HEK293 (cell line): ENCODE measurements around the gene CACNA1G.

Experiments
- FEZF1 ChIP-seq: fragments of 450-650 bp; formaldehyde crosslinking; IDR thresholded peaks from 2 replicates; pipeline ENCODE4 v1.5.1; 2016; ENCODE audit warnings: missing biosample characterization, missing genetic modification characterization
- SP2 ChIP-seq: fragments of 450-650 bp; formaldehyde crosslinking; IDR thresholded peaks from 2 replicates; pipeline ENCODE4 v1.5.1; 2016; ENCODE audit warnings: missing biosample characterization, missing genetic modification characterization
- ZBTB17 ChIP-seq: fragments of 450-650 bp; formaldehyde crosslinking; IDR thresholded peaks from 2 replicates; pipeline ENCODE4 v1.5.1; 2016; ENCODE audit warnings: missing biosample characterization, missing genetic modification characterization
- ZBTB21 ChIP-seq: fragments of 450-650 bp; formaldehyde crosslinking; IDR thresholded peaks from 2 replicates; pipeline ENCODE4 v1.5.1; 2017; ENCODE audit warnings: missing biosample characterization, missing genetic modification characterization
- ZFP69B ChIP-seq: fragments of 450-650 bp; formaldehyde crosslinking; IDR thresholded peaks from 2 replicates; pipeline ENCODE4 v1.5.1; 2016; ENCODE audit warnings: missing biosample characterization, missing genetic modification characterization
- ZNF112 ChIP-seq: fragments of 450-650 bp; formaldehyde crosslinking; IDR thresholded peaks from 2 replicates; pipeline ENCODE4 v1.5.0; 2017; ENCODE audit warnings: missing biosample characterization, missing genetic modification characterization
- ZNF114 ChIP-seq: fragments of 450-650 bp; formaldehyde crosslinking; IDR thresholded peaks from 2 replicates; pipeline ENCODE4 v1.5.0; 2017; ENCODE audit warnings: missing biosample characterization, missing genetic modification characterization
- ZNF121 ChIP-seq: fragments of 450-650 bp; formaldehyde crosslinking; IDR thresholded peaks from 2 replicates; pipeline ENCODE4 v1.5.1; 2016; ENCODE audit warnings: missing biosample characterization, missing genetic modification characterization
- ZNF138 ChIP-seq: fragments of 450-650 bp; formaldehyde crosslinking; IDR thresholded peaks from 2 replicates; pipeline ENCODE4 v1.5.1; 2016; ENCODE audit warnings: missing biosample characterization, missing genetic modification characterization, borderline replicate concordance
- ZNF16 ChIP-seq: fragments of 450-650 bp; formaldehyde crosslinking; IDR thresholded peaks from 2 replicates; pipeline ENCODE4 v1.5.1; 2016; ENCODE audit warnings: low read depth, missing biosample characterization, missing genetic modification characterization
- ZNF202 ChIP-seq: fragments of 450-650 bp; formaldehyde crosslinking; IDR thresholded peaks from 2 replicates; pipeline ENCODE4 v1.5.1; 2016; ENCODE audit warnings: missing biosample characterization, missing genetic modification characterization, borderline replicate concordance
- ZNF239 ChIP-seq: fragments of 450-650 bp; formaldehyde crosslinking; IDR thresholded peaks from 2 replicates; pipeline ENCODE4 v1.5.1; 2016; ENCODE audit warnings: missing biosample characterization, missing genetic modification characterization
- ZNF248 ChIP-seq: fragments of 450-650 bp; formaldehyde crosslinking; IDR thresholded peaks from 2 replicates; pipeline ENCODE4 v1.5.1; 2017; ENCODE audit warnings: missing biosample characterization, missing genetic modification characterization
- ZNF37A ChIP-seq: fragments of 450-650 bp; IDR thresholded peaks from 2 replicates; pipeline ENCODE4 v1.5.1; 2018; ENCODE audit warnings: missing biosample characterization, missing genetic modification characterization
- ZNF394 ChIP-seq: fragments of 450-650 bp; formaldehyde crosslinking; IDR thresholded peaks from 2 replicates; pipeline ENCODE4 v1.5.1; 2016; ENCODE audit warnings: missing biosample characterization, missing genetic modification characterization, mild to moderate bottlenecking, moderate library complexity, borderline replicate concordance
- ZNF416 ChIP-seq: fragments of 450-650 bp; formaldehyde crosslinking; IDR thresholded peaks from 2 replicates; pipeline ENCODE4 v1.5.1; 2016; ENCODE audit warnings: missing biosample characterization, missing genetic modification characterization
- ZNF501 ChIP-seq: fragments of 450-650 bp; formaldehyde crosslinking; IDR thresholded peaks from 2 replicates; pipeline ENCODE4 v1.5.1; 2016; ENCODE audit warnings: missing biosample characterization, missing genetic modification characterization
- ZNF514 ChIP-seq: fragments of 450-650 bp; formaldehyde crosslinking; IDR thresholded peaks from 2 replicates; pipeline ENCODE4 v1.5.1; 2016; ENCODE audit warnings: missing biosample characterization, missing genetic modification characterization
- ZNF544 ChIP-seq: fragments of 450-650 bp; formaldehyde crosslinking; IDR thresholded peaks from 2 replicates; pipeline ENCODE4 v1.5.0; 2017; ENCODE audit warnings: missing biosample characterization, missing genetic modification characterization
- ZNF600 ChIP-seq: fragments of 450-650 bp; formaldehyde crosslinking; IDR thresholded peaks from 2 replicates; pipeline ENCODE4 v1.5.1; 2016; ENCODE audit warnings: missing biosample characterization, missing genetic modification characterization
- ZNF658 ChIP-seq: fragments of 450-650 bp; formaldehyde crosslinking; IDR thresholded peaks from 2 replicates; pipeline ENCODE4; 2016; ENCODE audit warnings: missing biosample characterization, missing genetic modification characterization
- ZNF843 ChIP-seq: fragments of 450-650 bp; formaldehyde crosslinking; IDR thresholded peaks from 2 replicates; pipeline ENCODE4 v1.5.1; 2016; ENCODE audit warnings: missing biosample characterization, missing genetic modification characterization
- ZXDB ChIP-seq: fragments of 450-650 bp; formaldehyde crosslinking; IDR thresholded peaks from 2 replicates; pipeline ENCODE4 v1.5.1; 2016; ENCODE audit warnings: missing biosample characterization, missing genetic modification characterization
- TF ChIP-seq, protein P1 (sequence below): fragments of 450-650 bp; formaldehyde crosslinking; IDR thresholded peaks from 2 replicates; pipeline ENCODE4 v1.5.1; 2016; ENCODE audit warnings: missing biosample characterization, missing genetic modification characterization
- TF ChIP-seq, protein P2 (sequence below): fragments of 450-650 bp; formaldehyde crosslinking; IDR thresholded peaks from 2 replicates; pipeline ENCODE4 v1.5.1; 2016; ENCODE audit warnings: missing biosample characterization, missing genetic modification characterization
- TF ChIP-seq, protein P3 (sequence below): fragments of 450-650 bp; IDR thresholded peaks from 2 replicates; pipeline ENCODE4 v1.5.1; 2018; ENCODE audit warnings: missing biosample characterization, mild to moderate bottlenecking, missing genetic modification characterization
- TF ChIP-seq, protein P4 (sequence below): IDR thresholded peaks from 2 replicates; pipeline ENCODE4 v1.6.1; 2011; ENCODE audit warnings: mild to moderate bottlenecking, low read depth, low read length, borderline replicate concordance
- TF ChIP-seq, protein P5 (sequence below): fragments of 450-650 bp; formaldehyde crosslinking; IDR thresholded peaks from 2 replicates; pipeline ENCODE4 v1.5.1; 2016; ENCODE audit warnings: missing biosample characterization, missing genetic modification characterization

Gene CACNA1G

DNA sequence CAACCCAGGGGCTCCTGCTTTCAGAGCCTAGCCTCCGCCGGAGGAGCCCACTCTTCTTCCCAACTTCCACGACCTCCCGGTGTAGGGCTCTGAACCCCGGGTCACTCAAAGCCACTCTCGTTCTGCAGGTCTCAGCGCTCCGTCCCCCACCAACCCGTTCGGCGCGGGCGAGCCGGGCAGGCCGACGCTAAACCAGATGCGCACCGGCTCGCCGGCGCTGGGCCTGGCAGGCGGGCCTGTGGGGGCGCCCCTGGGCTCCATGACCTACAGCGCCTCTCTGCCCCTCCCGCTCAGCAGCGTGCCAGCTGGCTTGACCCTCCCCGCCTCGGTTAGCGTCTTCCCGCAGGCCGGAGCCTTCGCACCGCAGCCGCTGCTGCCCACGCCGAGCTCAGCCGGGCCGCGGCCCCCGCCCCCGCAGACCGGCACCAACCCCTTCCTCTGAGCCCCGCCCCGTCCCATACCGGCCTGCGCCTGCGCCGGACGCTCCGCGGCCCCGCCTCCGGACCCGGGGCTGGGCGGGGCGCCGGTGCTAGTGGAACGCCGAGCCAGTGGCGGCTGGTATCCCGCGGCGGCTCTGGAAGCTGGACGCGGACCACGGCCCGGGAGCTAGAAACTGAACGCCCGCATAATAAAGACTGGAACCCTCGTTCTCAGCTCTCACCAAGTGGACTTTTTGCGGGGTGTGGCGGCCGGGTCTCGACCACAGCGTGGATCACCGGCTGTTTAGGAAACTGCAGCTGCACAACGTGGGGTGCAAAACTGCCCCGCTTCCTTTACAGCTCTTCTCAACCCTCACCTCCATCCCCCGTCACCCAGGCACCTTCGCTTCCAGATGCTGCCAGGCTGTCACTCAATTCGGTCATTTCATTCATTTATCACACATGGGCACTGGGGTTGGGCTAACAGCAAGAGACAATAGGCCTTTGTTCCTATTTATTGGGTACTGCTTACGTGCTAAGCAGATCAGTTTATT lies 18.5 kb upstream of the CACNA1G start (continued):
- TF ChIP-seq, protein P1, sequence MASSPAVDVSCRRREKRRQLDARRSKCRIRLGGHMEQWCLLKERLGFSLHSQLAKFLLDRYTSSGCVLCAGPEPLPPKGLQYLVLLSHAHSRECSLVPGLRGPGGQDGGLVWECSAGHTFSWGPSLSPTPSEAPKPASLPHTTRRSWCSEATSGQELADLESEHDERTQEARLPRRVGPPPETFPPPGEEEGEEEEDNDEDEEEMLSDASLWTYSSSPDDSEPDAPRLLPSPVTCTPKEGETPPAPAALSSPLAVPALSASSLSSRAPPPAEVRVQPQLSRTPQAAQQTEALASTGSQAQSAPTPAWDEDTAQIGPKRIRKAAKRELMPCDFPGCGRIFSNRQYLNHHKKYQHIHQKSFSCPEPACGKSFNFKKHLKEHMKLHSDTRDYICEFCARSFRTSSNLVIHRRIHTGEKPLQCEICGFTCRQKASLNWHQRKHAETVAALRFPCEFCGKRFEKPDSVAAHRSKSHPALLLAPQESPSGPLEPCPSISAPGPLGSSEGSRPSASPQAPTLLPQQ, result no peak
- TF ChIP-seq ZBTB17 (tag by site-specific recombination), result peak; percentile 82
- no peak for TF ChIP-seq ZNF514 (tag by site-specific recombination)
- TF ChIP-seq ZNF202 (tag by site-specific recombination), result no peak
- TF ChIP-seq, protein P2, sequence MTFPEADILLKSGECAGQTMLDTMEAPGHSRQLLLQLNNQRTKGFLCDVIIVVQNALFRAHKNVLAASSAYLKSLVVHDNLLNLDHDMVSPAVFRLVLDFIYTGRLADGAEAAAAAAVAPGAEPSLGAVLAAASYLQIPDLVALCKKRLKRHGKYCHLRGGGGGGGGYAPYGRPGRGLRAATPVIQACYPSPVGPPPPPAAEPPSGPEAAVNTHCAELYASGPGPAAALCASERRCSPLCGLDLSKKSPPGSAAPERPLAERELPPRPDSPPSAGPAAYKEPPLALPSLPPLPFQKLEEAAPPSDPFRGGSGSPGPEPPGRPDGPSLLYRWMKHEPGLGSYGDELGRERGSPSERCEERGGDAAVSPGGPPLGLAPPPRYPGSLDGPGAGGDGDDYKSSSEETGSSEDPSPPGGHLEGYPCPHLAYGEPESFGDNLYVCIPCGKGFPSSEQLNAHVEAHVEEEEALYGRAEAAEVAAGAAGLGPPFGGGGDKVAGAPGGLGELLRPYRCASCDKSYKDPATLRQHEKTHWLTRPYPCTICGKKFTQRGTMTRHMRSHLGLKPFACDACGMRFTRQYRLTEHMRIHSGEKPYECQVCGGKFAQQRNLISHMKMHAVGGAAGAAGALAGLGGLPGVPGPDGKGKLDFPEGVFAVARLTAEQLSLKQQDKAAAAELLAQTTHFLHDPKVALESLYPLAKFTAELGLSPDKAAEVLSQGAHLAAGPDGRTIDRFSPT (tag by site-specific recombination), result peak; percentile 85
- TF ChIP-seq ZNF239, result no peak
- no peak for TF ChIP-seq ZNF248
- no peak for TF ChIP-seq ZNF16 (tag by site-specific recombination)
- TF ChIP-seq ZXDB (tag by site-specific recombination), result 0 out of 2 replicates have a peak, but pooled peaks have one; percentile 66
- TF ChIP-seq ZNF501 (tag by site-specific recombination), result no peak
- TF ChIP-seq ZNF138, result no peak
- TF ChIP-seq SP2 (tag by site-specific recombination), result peak; percentile 45
- TF ChIP-seq ZNF544, result no peak
- TF ChIP-seq FEZF1 (tag by site-specific recombination), result no peak
- TF ChIP-seq ZNF112 (tag by site-specific recombination), result no peak
- TF ChIP-seq ZNF114 (tag by site-specific recombination), result no peak
- TF ChIP-seq, protein P3, sequence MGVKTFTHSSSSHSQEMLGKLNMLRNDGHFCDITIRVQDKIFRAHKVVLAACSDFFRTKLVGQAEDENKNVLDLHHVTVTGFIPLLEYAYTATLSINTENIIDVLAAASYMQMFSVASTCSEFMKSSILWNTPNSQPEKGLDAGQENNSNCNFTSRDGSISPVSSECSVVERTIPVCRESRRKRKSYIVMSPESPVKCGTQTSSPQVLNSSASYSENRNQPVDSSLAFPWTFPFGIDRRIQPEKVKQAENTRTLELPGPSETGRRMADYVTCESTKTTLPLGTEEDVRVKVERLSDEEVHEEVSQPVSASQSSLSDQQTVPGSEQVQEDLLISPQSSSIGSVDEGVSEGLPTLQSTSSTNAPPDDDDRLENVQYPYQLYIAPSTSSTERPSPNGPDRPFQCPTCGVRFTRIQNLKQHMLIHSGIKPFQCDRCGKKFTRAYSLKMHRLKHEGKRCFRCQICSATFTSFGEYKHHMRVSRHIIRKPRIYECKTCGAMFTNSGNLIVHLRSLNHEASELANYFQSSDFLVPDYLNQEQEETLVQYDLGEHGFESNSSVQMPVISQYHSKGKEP (tag by site-specific recombination), result no peak
- TF ChIP-seq, protein P4, sequence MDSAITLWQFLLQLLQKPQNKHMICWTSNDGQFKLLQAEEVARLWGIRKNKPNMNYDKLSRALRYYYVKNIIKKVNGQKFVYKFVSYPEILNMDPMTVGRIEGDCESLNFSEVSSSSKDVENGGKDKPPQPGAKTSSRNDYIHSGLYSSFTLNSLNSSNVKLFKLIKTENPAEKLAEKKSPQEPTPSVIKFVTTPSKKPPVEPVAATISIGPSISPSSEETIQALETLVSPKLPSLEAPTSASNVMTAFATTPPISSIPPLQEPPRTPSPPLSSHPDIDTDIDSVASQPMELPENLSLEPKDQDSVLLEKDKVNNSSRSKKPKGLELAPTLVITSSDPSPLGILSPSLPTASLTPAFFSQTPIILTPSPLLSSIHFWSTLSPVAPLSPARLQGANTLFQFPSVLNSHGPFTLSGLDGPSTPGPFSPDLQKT, result no peak
- no peak for TF ChIP-seq ZNF658 (tag by site-specific recombination)
- TF ChIP-seq ZNF37A (tag by site-specific recombination), result no peak
- TF ChIP-seq ZNF416 (tag by site-specific recombination), result no peak
- TF ChIP-seq ZNF600 (tag by site-specific recombination), result peak; percentile 84
- no peak for TF ChIP-seq ZNF394 (tag by site-specific recombination)
- TF ChIP-seq, protein P5, sequence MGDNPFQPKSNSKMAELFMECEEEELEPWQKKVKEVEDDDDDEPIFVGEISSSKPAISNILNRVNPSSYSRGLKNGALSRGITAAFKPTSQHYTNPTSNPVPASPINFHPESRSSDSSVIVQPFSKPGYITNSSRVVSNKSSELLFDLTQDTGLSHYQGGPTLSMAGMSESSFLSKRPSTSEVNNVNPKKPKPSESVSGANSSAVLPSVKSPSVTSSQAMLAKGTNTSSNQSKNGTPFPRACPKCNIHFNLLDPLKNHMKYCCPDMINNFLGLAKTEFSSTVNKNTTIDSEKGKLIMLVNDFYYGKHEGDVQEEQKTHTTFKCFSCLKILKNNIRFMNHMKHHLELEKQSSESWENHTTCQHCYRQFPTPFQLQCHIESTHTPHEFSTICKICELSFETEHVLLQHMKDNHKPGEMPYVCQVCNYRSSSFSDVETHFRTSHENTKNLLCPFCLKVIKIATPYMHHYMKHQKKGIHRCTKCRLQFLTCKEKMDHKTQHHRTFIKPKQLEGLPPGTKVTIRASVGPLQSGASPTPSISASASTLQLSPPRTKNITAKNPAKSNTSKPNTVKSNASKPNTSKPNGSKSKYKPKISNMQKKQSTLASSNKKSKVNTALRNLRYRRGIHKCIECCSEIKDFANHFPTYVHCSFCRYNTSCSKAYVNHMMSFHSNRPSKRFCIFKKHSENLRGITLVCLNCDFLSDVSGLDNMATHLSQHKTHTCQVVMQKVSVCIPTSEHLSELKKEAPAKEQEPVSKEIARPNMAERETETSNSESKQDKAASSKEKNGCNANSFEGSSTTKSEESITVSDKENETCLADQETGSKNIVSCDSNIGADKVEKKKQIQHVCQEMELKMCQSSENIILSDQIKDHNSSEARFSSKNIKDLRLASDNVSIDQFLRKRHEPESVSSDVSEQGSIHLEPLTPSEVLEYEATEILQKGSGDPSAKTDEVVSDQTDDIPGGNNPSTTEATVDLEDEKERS (tag by site-specific recombination), result no peak
- TF ChIP-seq ZNF843 (tag by site-specific recombination), result no peak
- no peak for TF ChIP-seq ZBTB21 (tag by site-specific recombination)
- TF ChIP-seq ZFP69B (tag by site-specific recombination), result peak; percentile 47; the same call in 1 of the 2 replicates
- TF ChIP-seq ZNF121 (tag by site-specific recombination), result no peak
